DND-41 (cell line): Measurements from ENCODE around the gene FKBP2.

Source experiments
- ATAC-seq: fragments of 200-7000 bp; cut with Tn5 transposase; 3 replicates; pipeline ENCODE4 v1.9.1; 2021; ENCODE audit warnings: low read depth; ENCODE audit not compliant: insufficient read depth
- DNase-seq: peaks from one replicate; pipeline ENCODE4 v3.0.0-alpha.2; 2020
- H2AFZ ChIP-seq: 2 replicates; pipeline ENCODE4 v1.6.0; 2012; ENCODE audit warnings: low read depth, low read length
- H3K27ac ChIP-seq: 2 replicates; pipeline ENCODE4 v1.5.1; 2012; ENCODE audit warnings: low read length, inconsistent platforms
- H3K27me3 ChIP-seq: fragments of 200-600 bp; sonication (generic); 2 replicates; pipeline ENCODE4 v1.6.0; 2012; ENCODE audit warnings: low read length, mild to moderate bottlenecking, inconsistent platforms; ENCODE audit not compliant: insufficient read depth, poor library complexity
- H3K36me3 ChIP-seq: 2 replicates; pipeline ENCODE4 v1.5.1; 2012; ENCODE audit warnings: low read length, inconsistent platforms; ENCODE audit not compliant: insufficient read depth
- H3K4me1 ChIP-seq: 2 replicates; pipeline ENCODE4 v1.5.1; 2012; ENCODE audit warnings: mild to moderate bottlenecking, low read length; ENCODE audit not compliant: insufficient read depth
- H3K4me2 ChIP-seq: 2 replicates; pipeline ENCODE4 v1.6.0; 2012; ENCODE audit warnings: mild to moderate bottlenecking, moderate library complexity, low read length, inconsistent platforms; ENCODE audit not compliant: insufficient read depth
- H3K4me3 ChIP-seq, 2 experiments: fragments of 200-600 bp in 1 of 2; shearing (Covaris generic) in 1 of 2; 2 replicates each; pipeline ENCODE4 v1.5.1; 2012 to 2016; ENCODE audit warnings: inconsistent platforms in 2 of 2, low read length in 2 of 2, mild to moderate bottlenecking in 2 of 2, low read depth in 1 of 2, moderate library complexity in 1 of 2
- H3K79me2 ChIP-seq: 2 replicates; pipeline ENCODE4 v1.6.0; 2012; ENCODE audit warnings: low read length, inconsistent platforms; ENCODE audit not compliant: insufficient read depth
- H3K9ac ChIP-seq: 2 replicates; pipeline ENCODE4 v1.6.0; 2012; ENCODE audit warnings: low read depth, mild to moderate bottlenecking, inconsistent platforms, low read length, moderate library complexity
- H3K9me3 ChIP-seq: 2 replicates; pipeline ENCODE4 v1.5.1; 2012; ENCODE audit warnings: low read length, moderate library complexity, mild to moderate bottlenecking, inconsistent platforms; ENCODE audit not compliant: insufficient read depth, severe bottlenecking
- H4K20me1 ChIP-seq: 2 replicates; pipeline ENCODE4 v1.6.0; 2012; ENCODE audit warnings: low read length; ENCODE audit not compliant: insufficient read depth
- EZH2 ChIP-seq: IDR thresholded peaks from 3 replicates; pipeline ENCODE4 v1.6.1; 2012; ENCODE audit warnings: borderline replicate concordance, low read depth, mild to moderate bottlenecking, moderate library complexity, low read length, inconsistent platforms; ENCODE audit not compliant: severe bottlenecking
- TF ChIP-seq, protein P1 (sequence below): IDR thresholded peaks from 2 replicates; pipeline ENCODE4 v1.5.1; 2012; ENCODE audit warnings: borderline replicate concordance, low read length, moderate library complexity, mild to moderate bottlenecking; ENCODE audit not compliant: poor library complexity, severe bottlenecking; ENCODE audit errors: extremely low read depth

The FKBP2 gene

DNA sequence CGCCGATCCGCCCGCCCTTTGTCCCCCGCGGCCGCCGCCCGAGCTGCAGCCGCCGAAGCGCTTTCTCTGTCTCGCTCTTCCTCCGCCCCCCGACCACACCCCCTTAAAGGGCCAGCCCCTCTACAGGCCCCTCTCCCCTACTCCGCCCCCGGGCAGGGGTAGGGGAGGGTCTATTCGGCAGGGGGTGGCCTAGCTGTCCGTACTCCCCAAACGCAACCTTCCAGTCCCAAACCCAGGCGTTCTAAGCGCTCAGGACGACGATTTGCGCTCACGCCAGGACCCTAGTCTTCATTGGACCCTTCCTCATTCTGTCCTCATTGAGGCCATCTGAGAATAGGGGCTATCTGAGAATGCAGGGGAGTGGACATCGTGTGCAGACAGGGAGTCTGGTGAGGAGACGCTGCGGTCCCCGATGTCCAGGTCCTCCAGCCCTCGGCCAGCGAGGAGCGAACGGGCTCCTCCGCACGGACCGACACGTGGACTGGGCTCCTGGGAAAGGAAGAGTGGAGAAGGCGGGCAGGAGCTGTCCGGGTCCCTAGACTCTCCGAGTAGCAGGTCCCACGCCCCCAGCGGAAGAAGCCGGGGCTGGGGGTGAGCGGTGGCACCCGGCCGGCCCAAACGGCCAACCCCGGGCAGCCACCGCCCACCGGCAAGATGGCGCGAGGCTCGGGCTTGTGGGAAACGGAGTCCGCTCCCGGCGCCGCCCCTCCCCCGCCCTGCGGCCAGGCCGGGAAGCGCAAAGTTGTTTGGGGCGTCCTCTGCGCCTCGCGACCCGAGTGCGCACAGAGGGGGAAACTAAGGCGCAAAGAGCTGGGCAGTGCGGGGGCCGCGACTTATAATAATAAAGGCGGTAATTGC is 6.2 kb downstream of the FKBP2 start, which contains the start of gene PPP1R14B:
Gene PPP1R14B, minus strand, starts transcription at position 73 of the 858 bp plus-strand sequence. CDS start 270 bp downstream, outside the sequence.
- peak; percentile 61 for ATAC-seq
- peak within 1 kb of the TSS; percentile 91 for H3K27ac ChIP-seq
- peaks cover 30% of the 10 kb centered on the region for H3K36me3 ChIP-seq
- no peaks in the 10 kb centered on the region for H3K9me3 ChIP-seq
- TF ChIP-seq, protein P1, sequence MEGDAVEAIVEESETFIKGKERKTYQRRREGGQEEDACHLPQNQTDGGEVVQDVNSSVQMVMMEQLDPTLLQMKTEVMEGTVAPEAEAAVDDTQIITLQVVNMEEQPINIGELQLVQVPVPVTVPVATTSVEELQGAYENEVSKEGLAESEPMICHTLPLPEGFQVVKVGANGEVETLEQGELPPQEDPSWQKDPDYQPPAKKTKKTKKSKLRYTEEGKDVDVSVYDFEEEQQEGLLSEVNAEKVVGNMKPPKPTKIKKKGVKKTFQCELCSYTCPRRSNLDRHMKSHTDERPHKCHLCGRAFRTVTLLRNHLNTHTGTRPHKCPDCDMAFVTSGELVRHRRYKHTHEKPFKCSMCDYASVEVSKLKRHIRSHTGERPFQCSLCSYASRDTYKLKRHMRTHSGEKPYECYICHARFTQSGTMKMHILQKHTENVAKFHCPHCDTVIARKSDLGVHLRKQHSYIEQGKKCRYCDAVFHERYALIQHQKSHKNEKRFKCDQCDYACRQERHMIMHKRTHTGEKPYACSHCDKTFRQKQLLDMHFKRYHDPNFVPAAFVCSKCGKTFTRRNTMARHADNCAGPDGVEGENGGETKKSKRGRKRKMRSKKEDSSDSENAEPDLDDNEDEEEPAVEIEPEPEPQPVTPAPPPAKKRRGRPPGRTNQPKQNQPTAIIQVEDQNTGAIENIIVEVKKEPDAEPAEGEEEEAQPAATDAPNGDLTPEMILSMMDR, result no peak
- no peak for TF ChIP-seq EZH2
- H3K27me3 ChIP-seq, result no peaks in the 10 kb centered on the region
- H3K4me1 ChIP-seq, result peaks cover 61% of the 10 kb centered on the region
- H3K4me2 ChIP-seq, result peak within 1 kb of the TSS; percentile 93
- H2AFZ ChIP-seq, result peak within 1 kb of the TSS; percentile 71
- H4K20me1 ChIP-seq, result peaks cover 31% of the 10 kb centered on the region
- peak within 1 kb of the TSS; percentile 83 for H3K9ac ChIP-seq
- DNase-seq, result peak; percentile 91
- peak within 1 kb of the TSS; percentile 82 to 90 for H3K4me3 ChIP-seq
- H3K79me2 ChIP-seq, result peaks cover 43% of the 10 kb centered on the region

DNA sequence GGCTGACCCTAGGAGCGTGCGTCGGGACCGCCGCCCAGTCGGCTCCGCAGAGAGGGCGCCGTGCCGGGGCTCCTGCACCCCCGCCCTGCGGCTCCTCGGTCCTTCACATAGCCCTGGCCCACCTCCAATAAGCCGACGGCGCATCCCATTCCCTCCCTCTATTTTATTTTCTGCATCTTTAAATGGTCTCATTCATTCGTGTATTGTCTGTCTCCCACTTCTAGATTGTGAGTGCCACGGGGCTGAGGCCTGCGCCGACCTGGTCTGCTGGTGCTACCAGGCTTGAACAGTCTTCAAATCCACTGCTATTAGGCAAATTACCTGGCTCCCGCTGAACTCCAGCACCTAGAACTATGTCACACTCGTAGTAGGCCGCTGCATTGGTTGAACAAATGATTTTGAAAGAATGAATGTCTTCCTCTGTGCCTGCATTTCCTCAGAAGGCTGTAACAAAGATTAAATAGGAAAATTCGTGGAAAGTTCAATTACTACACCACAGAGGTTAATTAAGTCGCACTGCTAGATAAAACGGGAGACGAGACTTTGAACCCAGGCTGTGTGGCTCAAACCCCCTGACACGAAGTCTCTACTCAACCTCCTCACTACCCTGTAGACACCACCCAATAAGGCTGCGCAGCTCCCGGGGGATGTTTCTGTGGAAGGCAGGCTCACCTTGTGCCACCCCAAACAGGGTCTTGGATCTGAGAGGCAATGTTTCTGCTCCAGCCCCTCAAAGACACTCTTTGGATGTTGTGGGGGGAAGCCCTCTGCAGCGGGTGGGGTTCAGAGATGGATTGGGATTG is 7.0 kb downstream of the FKBP2 start:
- TF ChIP-seq, protein P1, result no peak
- TF ChIP-seq EZH2, result no peak
- no peaks in the 10 kb centered on the region for H3K27me3 ChIP-seq
- H3K27ac ChIP-seq, result no peak overlapping the region
- H4K20me1 ChIP-seq, result peaks cover 28% of the 10 kb centered on the region
- no peak overlapping the region for H3K4me3 ChIP-seq
- no peaks in the 10 kb centered on the region for H3K9me3 ChIP-seq
- peaks cover 61% of the 10 kb centered on the region for H3K4me1 ChIP-seq
- no peak overlapping the region for H3K9ac ChIP-seq
- no peak overlapping the region for H3K4me2 ChIP-seq
- peaks cover 39% of the 10 kb centered on the region for H3K79me2 ChIP-seq
- no peak overlapping the region for H2AFZ ChIP-seq
- no peak for DNase-seq
- no peak for ATAC-seq
- H3K36me3 ChIP-seq, result peaks cover 24% of the 10 kb centered on the region

DNA sequence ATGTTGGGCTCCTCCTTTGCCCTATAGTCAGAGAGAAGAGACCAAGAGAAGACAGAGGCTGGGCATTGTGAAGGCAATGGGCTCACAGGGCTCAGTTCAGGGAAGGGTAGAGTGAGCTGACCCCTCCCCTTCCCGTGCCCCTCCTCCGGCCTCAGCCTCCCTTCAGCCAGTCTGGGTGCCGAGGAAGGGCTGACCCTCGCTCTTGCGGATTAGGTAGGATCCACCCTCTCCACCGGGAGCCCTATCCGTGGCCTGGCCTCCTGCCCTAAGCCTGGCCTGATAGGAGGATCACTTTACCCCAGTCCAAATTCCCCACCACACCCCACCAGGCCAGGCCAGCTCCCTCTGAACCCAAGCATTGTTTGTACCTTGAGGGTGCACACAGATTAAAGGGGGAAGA is 7.7 kb downstream of the FKBP2 start:
- Histone ChIP-seq H3K4me1 (peaks cover 56% of the 10 kb centered on the region), H3K27me3 (no peaks in the 10 kb centered on the region), H3K9me3 (no peaks in the 10 kb centered on the region), H3K4me2 (no peak overlapping the region), H2AFZ (no peak overlapping the region), H4K20me1 (peaks cover 22% of the 10 kb centered on the region), H3K9ac (no peak overlapping the region), H3K4me3 (no peak overlapping the region), H3K36me3 (peaks cover 17% of the 10 kb centered on the region), H3K27ac (no peak overlapping the region), H3K79me2 (peaks cover 32% of the 10 kb centered on the region)
- ATAC-seq (no peak), DNase-seq (no peak)
- TF ChIP-seq, protein P1, result no peak
- TF ChIP-seq EZH2, result no peak
